ENCODE measurements around the gene EIF3J.

DNA sequence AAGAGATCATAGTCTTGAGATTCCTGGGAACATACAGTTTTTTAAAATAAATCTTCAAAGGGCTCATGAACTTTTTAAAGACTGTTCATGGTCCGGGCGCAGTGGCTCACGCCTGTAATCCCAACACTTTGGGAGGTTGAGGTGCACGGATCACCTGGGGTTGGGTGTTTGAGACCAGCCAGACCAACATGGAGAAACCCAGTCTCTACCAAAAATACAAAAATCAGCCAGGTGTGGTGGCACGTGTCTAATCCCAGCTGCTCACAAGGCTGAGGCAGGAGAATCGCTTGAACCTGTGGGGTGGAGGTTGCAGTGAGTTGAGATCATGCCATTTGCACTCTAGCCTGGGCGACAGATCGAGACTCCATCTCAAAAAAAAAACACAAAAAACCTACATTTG, 41.4 kb upstream of the EIF3J start:
- TF ChIP-seq, protein P1, sequence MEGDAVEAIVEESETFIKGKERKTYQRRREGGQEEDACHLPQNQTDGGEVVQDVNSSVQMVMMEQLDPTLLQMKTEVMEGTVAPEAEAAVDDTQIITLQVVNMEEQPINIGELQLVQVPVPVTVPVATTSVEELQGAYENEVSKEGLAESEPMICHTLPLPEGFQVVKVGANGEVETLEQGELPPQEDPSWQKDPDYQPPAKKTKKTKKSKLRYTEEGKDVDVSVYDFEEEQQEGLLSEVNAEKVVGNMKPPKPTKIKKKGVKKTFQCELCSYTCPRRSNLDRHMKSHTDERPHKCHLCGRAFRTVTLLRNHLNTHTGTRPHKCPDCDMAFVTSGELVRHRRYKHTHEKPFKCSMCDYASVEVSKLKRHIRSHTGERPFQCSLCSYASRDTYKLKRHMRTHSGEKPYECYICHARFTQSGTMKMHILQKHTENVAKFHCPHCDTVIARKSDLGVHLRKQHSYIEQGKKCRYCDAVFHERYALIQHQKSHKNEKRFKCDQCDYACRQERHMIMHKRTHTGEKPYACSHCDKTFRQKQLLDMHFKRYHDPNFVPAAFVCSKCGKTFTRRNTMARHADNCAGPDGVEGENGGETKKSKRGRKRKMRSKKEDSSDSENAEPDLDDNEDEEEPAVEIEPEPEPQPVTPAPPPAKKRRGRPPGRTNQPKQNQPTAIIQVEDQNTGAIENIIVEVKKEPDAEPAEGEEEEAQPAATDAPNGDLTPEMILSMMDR (conservative IDR thresholded peaks at IDR 0.05; ENCODE audit: low read length), result no peak
- no peak for TF ChIP-seq EZH2phosphoT487 (IDR thresholded peaks at IDR 0.05; ENCODE audit: borderline replicate concordance)

Measured in Loucy (cell line).